Ectodermal cell (in vitro differentiated cells): Measurements from ENCODE around the gene TOX2.

Experiments
- H3K27ac ChIP-seq: 2 replicates; pipeline ENCODE4 v1.7.0; 2013; ENCODE audit warnings: mild to moderate bottlenecking, low read depth, low read length; ENCODE audit not compliant: insufficient read depth, poor library complexity, severe bottlenecking
- H3K27me3 ChIP-seq: 2 replicates; pipeline ENCODE4 v1.7.0; 2013; ENCODE audit warnings: mild to moderate bottlenecking, low read length; ENCODE audit not compliant: insufficient read depth, control insufficient read depth, poor library complexity, severe bottlenecking
- H3K36me3 ChIP-seq: one replicate; pipeline ENCODE4 v1.7.0; 2013; ENCODE audit warnings: low read length; ENCODE audit not compliant: control insufficient read depth, insufficient read depth
- H3K4me1 ChIP-seq: one replicate; pipeline ENCODE4 v1.7.0; 2013; ENCODE audit warnings: low read length; ENCODE audit not compliant: control insufficient read depth, insufficient read depth
- H3K4me3 ChIP-seq: 2 replicates; pipeline ENCODE4 v1.7.0; 2013; ENCODE audit warnings: low read depth, low read length, control low read depth; ENCODE audit not compliant: insufficient read depth
- H3K9me3 ChIP-seq: 2 replicates; pipeline ENCODE4 v1.7.0; 2013; ENCODE audit warnings: mild to moderate bottlenecking, low read length, moderate library complexity; ENCODE audit not compliant: control insufficient read depth
- WGBS, 2 experiments: methylation state at CpG; one replicate each; pipeline ENCODE4 v1.1.7; 2013; ENCODE audit warnings: missing lambda C conversion rate in 2 of 2; 5-methylcytosine and 5-hydroxymethylcytosine counted together

TOX2 gene

DNA sequence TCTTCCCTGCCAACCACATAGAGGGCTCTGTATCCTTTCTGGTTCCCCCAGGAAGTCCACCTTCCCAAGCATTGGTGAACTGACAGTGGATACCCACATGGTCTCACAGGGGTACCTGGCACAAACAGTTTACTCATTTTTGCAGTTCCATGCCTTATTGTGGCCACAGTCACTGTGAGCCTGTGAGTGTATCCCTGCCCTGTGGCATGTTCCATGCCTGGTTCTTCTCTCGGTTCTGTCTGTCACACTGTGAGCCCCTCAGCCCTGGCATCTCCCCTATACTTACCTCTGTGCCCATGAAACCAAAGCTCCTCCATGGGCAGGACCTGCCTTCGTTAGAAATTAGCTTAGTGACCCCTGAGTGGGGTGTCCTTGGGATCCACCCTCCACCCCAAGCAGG, 107.8 kb downstream of the TOX2 start:
- no peaks in the 10 kb centered on the region for H3K9me3 ChIP-seq

GRCh38 chr20:44023515-44024371, 109.1 kb downstream of the TOX2 start:
- WGBS, 2 experiments: 87 to 89% methylated on average over 9 of the region's 10 CpGs
- H3K27me3 ChIP-seq: no peaks in the 10 kb centered on the region
- H3K9me3 ChIP-seq: no peaks in the 10 kb centered on the region
- no peak overlapping the region for H3K4me3 ChIP-seq
- H3K27ac ChIP-seq: no peak overlapping the region
- H3K36me3 ChIP-seq: no peaks in the 10 kb centered on the region
- H3K4me1 ChIP-seq: peaks cover 4% of the 10 kb centered on the region

More for the DNA sequence above, 107.8 kb downstream of the TOX2 start:
- 82 to 84% methylated on average over 2 of the region's 2 CpGs for WGBS, 2 experiments
- peaks cover 4% of the 10 kb centered on the region for H3K4me1 ChIP-seq
- H3K4me3 ChIP-seq: no peak overlapping the region
- H3K36me3 ChIP-seq: no peaks in the 10 kb centered on the region
- H3K27me3 ChIP-seq: no peaks in the 10 kb centered on the region
- H3K27ac ChIP-seq: no peak overlapping the region

DNA sequence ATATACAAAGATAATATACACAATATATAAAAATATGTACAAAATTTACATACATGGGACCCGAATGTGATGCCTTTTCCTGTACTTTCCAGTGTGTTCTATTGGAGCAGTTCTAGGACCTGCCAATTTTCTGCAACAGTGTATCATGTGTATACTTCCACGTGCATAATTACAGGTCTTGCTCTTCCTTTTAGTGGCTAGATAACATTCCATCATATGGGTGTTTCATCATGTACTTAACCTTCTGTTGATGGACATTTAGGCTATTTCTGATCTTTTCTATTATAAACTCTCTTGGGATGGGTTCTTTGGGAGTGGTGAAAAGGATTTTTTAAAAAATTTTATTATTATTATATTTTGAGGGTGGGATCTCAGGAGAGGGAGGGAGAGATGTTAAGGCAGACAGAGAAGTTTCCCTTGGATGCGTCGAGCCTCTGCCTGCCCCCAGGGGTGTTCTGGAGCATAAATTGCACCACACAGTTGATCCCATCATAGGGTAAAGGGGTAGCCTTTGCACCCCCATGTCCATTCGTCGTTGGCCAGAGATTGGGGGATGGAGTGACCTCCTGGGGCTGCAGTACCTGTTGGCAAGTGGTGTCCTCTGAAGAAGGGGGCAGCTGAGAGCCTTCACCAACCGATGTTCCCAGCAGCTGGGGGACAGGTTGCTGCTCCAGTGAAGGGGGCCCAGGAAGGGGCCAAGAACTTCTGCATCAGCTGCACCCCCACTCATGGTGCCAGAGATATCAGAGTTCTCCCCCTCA, 110.3 kb downstream of the TOX2 start:
- H3K4me1 ChIP-seq: peaks cover 4% of the 10 kb centered on the region
- H3K36me3 ChIP-seq: no peaks in the 10 kb centered on the region
- H3K4me3 ChIP-seq: no peak overlapping the region
- WGBS, 2 experiments: 87 to 92% methylated on average over 7 of the region's 7 CpGs
- H3K9me3 ChIP-seq: no peaks in the 10 kb centered on the region
- no peaks in the 10 kb centered on the region for H3K27me3 ChIP-seq
- no peak overlapping the region for H3K27ac ChIP-seq

GRCh38 chr20:44025756-44026155, 111.1 kb downstream of the TOX2 start:
- H3K4me1 ChIP-seq: no peaks in the 10 kb centered on the region
- H3K27me3 ChIP-seq: no peaks in the 10 kb centered on the region
- no peak overlapping the region for H3K4me3 ChIP-seq
- no peaks in the 10 kb centered on the region for H3K9me3 ChIP-seq
- 96 to 97% methylated on average over 6 of the region's 6 CpGs for WGBS, 2 experiments
- no peak overlapping the region for H3K27ac ChIP-seq
- H3K36me3 ChIP-seq: no peaks in the 10 kb centered on the region

GRCh38 chr20:44026647-44027342, 112.1 kb downstream of the TOX2 start:
- Histone ChIP-seq H3K36me3 (no peaks in the 10 kb centered on the region), H3K27me3 (no peaks in the 10 kb centered on the region), H3K4me1 (no peaks in the 10 kb centered on the region), H3K9me3 (no peaks in the 10 kb centered on the region), H3K27ac (no peak overlapping the region), H3K4me3 (no peak overlapping the region)
- WGBS, 2 experiments: 89 to 91% methylated on average over 9 of the region's 9 CpGs

DNA sequence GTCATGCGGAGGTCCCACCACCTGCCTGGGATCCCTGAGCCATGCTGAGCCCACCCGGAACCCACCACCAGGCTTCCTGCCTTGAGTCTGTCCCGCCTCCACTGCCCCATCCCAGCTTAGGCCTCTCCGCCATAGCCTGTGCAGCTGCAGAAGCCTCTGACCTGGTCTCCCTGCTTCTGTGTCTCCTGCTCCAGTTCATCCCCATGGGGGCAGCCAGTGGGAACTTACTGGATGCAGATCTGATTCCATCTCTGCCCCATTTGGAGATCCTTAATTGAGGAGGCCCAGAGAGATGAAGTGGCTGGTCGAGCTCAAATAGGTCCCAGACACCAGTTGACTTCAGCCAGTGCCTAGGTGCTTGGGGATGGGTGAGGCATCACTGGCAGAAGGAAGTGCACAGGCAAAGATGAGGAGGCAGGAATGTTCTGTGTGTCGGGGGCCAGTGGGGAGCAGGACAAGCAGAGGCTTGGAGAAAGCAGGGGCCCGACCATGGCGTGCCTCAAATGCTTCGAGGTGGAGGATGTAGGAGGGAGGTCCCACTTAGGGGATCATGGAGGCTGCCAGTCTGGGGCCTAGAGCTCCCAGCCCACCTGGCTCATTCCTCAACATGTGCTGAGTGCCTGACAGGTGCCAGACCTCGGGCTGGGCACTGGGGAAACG, 112.8 kb downstream of the TOX2 start:
- Histone ChIP-seq H3K9me3 (no peaks in the 10 kb centered on the region), H3K27me3 (no peaks in the 10 kb centered on the region), H3K4me3 (no peak overlapping the region), H3K4me1 (peaks cover 3% of the 10 kb centered on the region), H3K27ac (no peak overlapping the region), H3K36me3 (no peaks in the 10 kb centered on the region)
- WGBS, 2 experiments: 90 to 94% methylated on average over 11 of the region's 11 CpGs

- Histone ChIP-seq H3K4me3 (no peak overlapping the region), H3K4me1 (peaks cover 10% of the 10 kb centered on the region), H3K27me3 (no peaks in the 10 kb centered on the region), H3K36me3 (no peaks in the 10 kb centered on the region), H3K9me3 (no peaks in the 10 kb centered on the region), H3K27ac (no peak overlapping the region)
- 92 to 93% methylated on average over 7 of the region's 7 CpGs for WGBS, 2 experiments
Measured at GRCh38 chr20:44028003-44028730, 113.5 kb downstream of the TOX2 start.

- no peak overlapping the region for H3K4me3 ChIP-seq
- H3K27me3 ChIP-seq: no peaks in the 10 kb centered on the region
- 86 to 88% methylated on average over 14 of the region's 14 CpGs for WGBS, 2 experiments
- no peaks in the 10 kb centered on the region for H3K9me3 ChIP-seq
- no peak overlapping the region for H3K27ac ChIP-seq
- peaks cover 10% of the 10 kb centered on the region for H3K4me1 ChIP-seq
- H3K36me3 ChIP-seq: no peaks in the 10 kb centered on the region
Measured at GRCh38 chr20:44028868-44029847, 114.5 kb downstream of the TOX2 start.

DNA sequence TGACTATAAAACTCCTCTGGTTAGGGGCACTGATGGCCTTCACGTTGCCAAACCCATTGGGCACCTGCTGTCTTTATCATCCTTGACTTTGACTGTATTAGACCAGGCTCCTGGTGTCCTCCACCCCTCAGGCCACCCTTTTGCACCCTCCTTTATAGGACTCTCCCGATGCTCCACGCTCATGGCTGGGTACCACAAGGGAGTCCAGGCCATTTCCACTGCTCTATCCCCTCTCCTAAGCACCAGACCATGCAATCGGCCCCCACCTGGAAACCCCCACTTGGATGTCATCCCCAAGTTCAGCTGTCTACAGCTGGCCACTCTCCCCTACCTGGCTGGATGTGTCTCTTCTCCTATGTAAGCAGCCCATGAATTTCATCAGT, 115.2 kb downstream of the TOX2 start:
- WGBS, 2 experiments: 89% methylated on average over 4 of the region's 4 CpGs

More for the DNA sequence above, 115.2 kb downstream of the TOX2 start:
- no peak overlapping the region for H3K27ac ChIP-seq
- H3K4me3 ChIP-seq: no peak overlapping the region
- no peaks in the 10 kb centered on the region for H3K36me3 ChIP-seq
- H3K27me3 ChIP-seq: no peaks in the 10 kb centered on the region
- H3K4me1 ChIP-seq: peaks cover 10% of the 10 kb centered on the region
- H3K9me3 ChIP-seq: no peaks in the 10 kb centered on the region
